Coronary artery (tissue), 2 donors: ENCODE results near the gene PTPN12.

Experiments
- DNase-seq: peaks from one replicate; pipeline ENCODE4 v3.0.0-alpha.2; 2017; ENCODE audit warnings: low spot score
- H3K27ac ChIP-seq, 2 donors: fragments of 200-600 bp; sonication (generic); one replicate each; pipeline ENCODE4 v1.5.1; 2016 to 2019
- H3K4me3 ChIP-seq: fragments of 200-600 bp; sonication (generic); 2 replicates; pipeline ENCODE4 v1.5.1; 2016; ENCODE audit warnings: mild to moderate bottlenecking, moderate library complexity
- TF ChIP-seq, protein P1 (sequence below): fragments of 200-600 bp; sonication (generic); IDR thresholded peaks from one replicate; pipeline ENCODE4 v1.5.1; 2019; ENCODE audit warnings: antibody characterized with exemption

The PTPN12 gene

DNA sequence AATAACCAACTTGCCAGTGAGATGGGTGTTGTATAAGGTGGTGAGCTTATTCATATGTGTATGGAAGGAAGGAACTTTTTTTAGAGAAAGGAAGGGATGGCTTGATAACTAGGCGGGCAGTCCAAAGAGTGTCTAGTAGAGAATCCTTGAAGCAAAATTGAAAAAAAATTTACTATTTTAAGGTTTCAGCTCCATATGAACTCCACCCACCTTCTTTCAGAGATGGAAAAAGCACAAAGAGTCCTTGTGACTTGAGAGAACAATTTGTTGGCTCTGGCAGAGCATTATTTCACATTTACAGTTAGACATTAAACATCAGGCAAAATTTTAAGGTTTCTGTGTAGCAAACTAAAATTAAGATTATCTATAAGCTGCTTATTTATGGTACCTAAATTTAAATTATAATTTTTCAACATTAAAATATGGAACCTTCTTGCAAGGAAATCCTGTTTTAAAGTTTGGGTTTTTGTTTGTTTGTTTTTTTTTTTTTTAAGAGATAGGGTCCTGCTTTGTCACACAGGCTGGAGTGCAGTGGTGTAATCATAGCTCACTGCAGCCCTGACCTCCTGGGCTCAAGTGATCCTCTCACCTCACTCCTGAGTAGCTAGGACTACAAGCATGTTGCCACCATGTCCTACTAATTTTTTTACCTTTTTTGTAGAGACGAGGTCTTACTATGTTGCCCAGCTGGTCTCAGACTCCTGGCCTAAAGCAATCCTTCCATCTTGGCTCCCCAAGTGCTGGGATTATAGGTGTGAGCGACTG lies 12.2 kb downstream of the PTPN12 start:
- TF ChIP-seq, protein P1, sequence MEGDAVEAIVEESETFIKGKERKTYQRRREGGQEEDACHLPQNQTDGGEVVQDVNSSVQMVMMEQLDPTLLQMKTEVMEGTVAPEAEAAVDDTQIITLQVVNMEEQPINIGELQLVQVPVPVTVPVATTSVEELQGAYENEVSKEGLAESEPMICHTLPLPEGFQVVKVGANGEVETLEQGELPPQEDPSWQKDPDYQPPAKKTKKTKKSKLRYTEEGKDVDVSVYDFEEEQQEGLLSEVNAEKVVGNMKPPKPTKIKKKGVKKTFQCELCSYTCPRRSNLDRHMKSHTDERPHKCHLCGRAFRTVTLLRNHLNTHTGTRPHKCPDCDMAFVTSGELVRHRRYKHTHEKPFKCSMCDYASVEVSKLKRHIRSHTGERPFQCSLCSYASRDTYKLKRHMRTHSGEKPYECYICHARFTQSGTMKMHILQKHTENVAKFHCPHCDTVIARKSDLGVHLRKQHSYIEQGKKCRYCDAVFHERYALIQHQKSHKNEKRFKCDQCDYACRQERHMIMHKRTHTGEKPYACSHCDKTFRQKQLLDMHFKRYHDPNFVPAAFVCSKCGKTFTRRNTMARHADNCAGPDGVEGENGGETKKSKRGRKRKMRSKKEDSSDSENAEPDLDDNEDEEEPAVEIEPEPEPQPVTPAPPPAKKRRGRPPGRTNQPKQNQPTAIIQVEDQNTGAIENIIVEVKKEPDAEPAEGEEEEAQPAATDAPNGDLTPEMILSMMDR: no peak
- H3K27ac ChIP-seq: peak overlapping the region in 1 of 2 donors; percentile 25
- no peak overlapping the region for H3K4me3 ChIP-seq
- no peak for DNase-seq

DNA sequence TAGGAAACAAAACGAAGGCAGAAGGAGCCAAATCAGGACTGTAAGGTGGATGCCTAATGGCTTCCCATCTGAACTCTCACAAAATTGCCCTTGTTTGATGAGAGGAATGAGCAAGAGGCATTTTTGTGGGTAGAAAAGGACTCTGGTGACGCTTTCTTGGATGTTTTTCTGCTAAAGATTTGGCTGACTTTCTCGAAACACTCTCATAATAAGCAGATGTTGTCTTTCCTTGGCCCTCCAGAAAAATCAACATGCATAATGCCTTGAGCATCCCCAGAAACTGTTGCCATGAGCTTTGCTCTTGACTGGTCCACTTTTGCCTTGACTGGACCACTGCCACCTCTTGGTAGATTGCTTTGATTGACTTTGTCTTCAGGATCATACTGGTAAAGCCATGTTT lies 13.5 kb downstream of the PTPN12 start:
- Histone ChIP-seq H3K27ac (no peak overlapping the region), H3K4me3 (no peak overlapping the region)
- DNase-seq: no peak
- TF ChIP-seq, protein P1: no peak

DNA sequence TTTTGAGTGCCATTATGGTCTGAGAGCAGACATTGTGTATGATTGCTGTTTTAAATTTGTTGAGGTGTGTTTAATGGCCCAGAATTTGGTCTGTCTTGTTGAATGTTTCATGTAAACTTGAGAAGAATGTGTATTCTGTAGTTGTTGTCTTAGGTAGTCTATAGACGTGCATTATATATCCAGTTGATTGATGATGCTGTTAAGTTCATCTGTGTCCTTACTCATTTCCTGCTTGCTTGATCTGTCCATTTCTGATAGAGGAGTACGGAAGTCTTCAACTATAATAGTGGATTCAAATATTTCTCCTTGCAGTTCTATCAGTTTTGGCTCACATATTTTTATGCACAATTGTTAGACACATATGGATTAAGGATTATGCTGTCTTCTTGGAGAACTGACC lies 16.0 kb downstream of the PTPN12 start:
- H3K27ac ChIP-seq: no peak overlapping the region
- TF ChIP-seq, protein P1: no peak
- DNase-seq: no peak
- no peak overlapping the region for H3K4me3 ChIP-seq

DNA sequence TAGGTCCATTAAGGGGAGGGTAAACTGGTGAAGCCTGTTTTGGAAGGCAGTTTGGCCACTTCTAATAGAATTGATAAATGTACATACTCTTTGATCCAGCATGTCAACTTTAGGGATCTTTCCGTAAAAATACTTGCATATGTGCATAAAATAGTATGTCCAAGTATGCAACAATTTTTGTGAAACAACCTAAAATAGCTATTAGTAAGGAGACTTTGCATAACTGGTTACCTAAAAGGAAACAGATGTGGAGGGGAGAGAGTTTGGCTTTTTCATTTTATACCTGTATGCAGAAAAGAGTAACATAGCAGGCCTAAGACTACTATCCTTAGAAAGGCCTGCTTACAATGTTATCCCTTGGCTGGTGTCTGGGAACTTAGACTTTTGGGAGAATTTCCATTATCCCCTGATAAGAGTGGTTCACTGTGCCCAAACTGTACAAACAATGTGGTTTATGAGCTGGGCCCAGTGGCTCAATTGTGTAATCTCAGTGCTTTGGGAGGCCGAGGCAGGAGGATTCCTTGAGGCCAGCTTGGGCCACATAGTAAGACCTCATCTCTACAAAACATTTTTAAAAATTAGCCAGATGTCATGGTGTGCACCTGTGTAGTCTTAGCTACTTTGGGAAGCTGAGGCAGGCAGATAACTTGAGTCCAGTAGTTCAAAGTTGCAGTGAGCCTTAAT lies 21.3 kb downstream of the PTPN12 start:
- no peak for DNase-seq
- Histone ChIP-seq H3K4me3 (no peak overlapping the region), H3K27ac (no peak overlapping the region)
- TF ChIP-seq, protein P1: no peak

DNA sequence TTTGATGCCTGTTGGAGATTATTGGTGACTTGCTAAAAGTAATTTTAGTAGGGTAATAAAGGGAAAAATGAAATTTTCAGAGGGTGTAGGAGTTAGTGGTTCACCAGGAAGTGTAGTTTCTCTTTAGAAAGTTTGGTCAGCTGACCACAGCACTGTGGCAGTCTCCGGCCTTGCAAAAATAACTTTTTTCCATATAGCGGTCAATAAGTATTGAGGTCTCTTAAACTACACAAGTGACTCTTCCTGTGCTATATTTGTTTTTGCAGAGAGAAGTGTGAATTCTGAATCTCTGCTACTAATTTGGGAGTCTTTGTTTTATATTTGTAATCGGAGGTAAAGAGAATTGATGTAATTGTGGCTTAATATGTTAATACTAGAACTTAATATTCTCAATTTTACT lies 24.3 kb downstream of the PTPN12 start:
- Histone ChIP-seq H3K27ac (no peak overlapping the region), H3K4me3 (no peak overlapping the region)
- DNase-seq: no peak
- TF ChIP-seq, protein P1: no peak

DNA sequence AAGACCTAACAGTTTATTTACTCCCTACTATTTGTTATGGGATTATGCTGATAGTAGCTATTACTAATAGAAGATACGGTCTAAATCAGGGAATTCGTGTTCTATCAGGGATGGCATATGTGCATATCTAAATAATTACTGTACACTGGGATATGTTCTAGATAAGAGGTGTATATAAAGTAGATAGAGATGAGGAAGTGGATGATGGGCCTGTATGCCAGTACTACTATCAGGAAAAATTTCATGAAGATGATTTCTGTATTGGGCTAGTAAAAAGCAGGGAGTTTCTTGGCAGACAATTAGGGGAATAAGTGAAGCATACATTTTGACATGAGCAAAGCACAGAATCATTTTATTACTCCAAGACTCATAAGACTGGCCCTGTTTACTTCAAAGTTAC lies 26.2 kb downstream of the PTPN12 start:
- Histone ChIP-seq H3K4me3 (no peak overlapping the region), H3K27ac (no peak overlapping the region)
- no peak for DNase-seq
- TF ChIP-seq, protein P1: no peak

DNA sequence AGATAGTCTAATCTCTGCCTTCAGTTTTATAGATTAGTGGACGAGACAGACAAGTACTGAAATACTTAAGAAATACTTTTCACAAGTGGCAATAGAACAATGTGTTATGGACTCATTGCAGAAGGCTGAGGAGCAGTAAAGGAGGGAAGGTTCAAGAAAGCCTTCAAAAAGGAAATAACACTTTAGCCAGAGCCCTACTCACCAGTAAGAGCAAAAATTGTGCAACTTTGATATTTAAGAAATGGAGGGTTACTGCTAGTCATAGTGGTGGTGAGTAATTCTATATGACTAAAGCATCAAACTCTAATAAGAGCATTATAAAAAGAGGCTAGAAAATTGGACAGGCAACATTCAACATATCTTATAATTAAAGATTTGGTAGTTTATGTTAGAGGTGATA lies 28.8 kb downstream of the PTPN12 start:
- Histone ChIP-seq H3K27ac (no peak overlapping the region), H3K4me3 (no peak overlapping the region)
- TF ChIP-seq, protein P1: no peak
- DNase-seq: no peak
